HTERT RPE-1 (cell line): Measurements from ENCODE around the gene ALKBH3.

ENCODE experiments used
- in situ Hi-C: fragments of 300-500 bp; cut with MboI; formaldehyde crosslinking; loops from 4 replicates; pipeline ENCODE4 v1.14.3; 2020; ENCODE audit warnings: low sequenced_read_pairs

Gene ALKBH3

DNA sequence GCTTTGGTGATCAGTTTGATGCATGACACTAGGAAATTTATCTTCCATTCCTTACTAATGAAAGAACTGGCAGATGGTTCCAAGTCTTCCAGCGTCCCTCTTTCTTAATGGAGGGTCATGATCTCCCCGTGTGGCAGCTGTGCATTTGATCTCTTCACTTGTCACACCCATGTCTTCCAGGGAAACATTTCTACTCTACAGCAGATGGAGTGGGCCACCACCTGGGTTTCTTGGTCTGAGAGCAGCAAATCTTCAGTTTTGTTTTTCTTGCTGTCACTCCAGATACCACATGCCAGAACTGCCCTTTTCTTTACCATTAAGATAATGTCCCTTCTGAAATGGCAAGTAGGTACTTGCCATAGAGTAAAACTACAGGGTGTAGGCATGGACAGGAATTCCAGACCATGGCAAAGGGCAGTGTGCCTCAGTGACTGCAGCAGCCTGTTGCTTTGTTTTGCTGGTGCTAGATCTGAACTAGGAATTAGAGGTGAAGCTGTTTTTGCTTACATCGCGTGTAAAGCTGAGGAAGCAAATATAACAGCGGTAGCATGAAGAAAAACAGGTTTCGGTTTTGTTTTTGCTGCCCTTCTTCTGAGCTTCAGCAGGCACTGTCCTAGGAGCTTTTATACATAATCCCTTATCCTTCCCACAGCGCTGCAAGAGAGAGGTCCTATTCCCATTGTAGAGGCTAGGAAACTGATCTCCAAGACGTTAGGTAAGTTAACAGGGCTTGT lies 41.1 kb downstream of the ALKBH3 start:
- in situ Hi-C loops: no loop called here

GRCh38 chr11:43922295-43922648 lies 41.6 kb downstream of the ALKBH3 start:
- in situ Hi-C loops: no loop called here

- in situ Hi-C loops: no loop called here
These were observed 42.2 kb downstream of the ALKBH3 start for GRCh38 chr11:43922744-43923405.

DNA sequence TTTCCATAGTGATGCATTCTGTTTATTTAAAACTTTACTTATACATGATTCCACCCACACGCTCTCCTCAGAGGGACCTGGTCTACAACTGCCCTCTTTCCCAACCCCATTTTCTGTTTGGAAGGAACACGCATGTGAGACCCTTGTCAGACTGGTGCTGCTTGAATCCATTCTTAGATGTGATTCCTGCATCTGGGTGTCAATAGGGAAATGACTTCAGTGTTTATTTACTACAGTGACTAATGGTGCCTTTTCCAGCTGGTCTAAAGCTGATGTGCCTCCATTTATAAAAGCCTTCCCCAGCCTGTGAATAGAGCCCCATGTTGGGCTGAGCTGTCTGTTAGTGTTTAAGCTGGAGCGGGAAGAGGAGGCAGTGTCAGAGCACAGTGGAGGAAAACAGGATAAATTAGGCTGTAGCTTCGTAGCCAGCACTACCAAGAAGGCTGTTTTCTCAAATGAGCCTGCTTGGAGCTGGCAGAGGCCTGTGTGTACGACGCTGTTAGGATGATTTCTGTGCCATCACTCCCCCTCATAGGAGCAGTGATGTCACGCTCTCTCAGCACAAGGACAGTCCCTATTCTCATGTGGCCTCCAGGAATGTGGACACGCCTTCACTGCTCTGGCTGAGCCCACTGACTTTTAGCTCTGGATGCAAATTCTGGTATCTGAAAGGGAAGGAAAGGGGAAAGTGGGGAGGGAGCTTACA lies 42.9 kb downstream of the ALKBH3 start:
- in situ Hi-C loops: no loop called here

DNA sequence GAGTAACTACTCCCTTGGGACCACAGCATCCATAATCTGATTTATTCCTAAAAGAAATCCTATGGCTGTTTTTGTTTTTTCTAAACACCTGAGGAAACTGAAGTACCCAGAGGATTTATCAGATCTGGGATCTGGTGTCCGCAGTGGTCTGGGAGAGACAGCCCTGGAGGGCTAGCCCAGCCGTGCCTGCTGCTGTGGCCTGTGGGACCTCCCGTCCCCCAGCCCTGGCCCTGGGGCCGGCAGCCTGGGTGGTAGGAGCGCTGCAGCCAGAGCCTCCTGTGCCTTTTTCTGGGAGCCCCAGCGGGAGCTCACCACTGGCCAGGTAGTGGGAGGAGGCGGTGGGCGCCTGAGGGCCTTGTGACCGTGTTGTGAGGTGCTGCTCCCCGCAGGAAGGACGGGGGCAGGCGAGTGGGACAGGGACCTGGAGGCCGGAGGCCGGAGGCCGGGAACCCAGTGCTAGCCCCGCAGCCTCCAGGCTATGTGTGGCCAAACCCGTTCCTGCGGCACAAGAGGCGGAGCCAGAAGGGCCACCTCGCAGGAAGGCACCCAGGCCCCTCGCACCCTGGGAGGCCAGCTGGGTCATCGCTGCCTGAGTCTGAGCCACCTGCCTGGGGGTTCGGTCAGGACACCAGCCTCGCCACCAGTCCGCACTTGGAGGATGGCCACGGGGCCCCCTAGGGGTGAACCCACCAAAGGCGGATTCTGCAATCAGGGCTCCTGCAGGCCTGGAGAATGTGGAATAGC lies 43.7 kb downstream of the ALKBH3 start:
- in situ Hi-C loops: no loop called here

- in situ Hi-C loops: no loop called here
These were observed 44.7 kb downstream of the ALKBH3 start for GRCh38 chr11:43925063-43925931.

GRCh38 chr11:43925932-43926505 lies 45.4 kb downstream of the ALKBH3 start:
- in situ Hi-C loops: no loop called here

DNA sequence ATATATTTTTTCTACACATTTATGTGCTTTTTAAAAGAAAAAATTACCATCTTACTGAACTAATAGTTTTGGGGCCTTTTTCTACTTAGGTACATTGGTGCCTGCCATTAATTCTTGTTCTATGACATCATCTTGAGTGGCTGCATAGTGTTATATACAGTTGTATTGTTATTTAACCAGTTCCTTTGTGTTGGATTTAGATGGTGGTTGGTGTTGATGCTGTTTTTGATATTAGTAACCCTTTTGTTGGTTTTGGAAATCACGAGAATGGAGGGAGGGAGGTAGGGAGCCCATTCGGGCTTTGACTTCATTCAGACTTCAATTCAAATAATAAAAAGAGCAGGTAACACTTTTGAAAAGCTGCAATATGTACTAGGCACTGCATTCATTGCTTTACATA lies 46.4 kb downstream of the ALKBH3 start:
- in situ Hi-C loops: no loop called here

DNA sequence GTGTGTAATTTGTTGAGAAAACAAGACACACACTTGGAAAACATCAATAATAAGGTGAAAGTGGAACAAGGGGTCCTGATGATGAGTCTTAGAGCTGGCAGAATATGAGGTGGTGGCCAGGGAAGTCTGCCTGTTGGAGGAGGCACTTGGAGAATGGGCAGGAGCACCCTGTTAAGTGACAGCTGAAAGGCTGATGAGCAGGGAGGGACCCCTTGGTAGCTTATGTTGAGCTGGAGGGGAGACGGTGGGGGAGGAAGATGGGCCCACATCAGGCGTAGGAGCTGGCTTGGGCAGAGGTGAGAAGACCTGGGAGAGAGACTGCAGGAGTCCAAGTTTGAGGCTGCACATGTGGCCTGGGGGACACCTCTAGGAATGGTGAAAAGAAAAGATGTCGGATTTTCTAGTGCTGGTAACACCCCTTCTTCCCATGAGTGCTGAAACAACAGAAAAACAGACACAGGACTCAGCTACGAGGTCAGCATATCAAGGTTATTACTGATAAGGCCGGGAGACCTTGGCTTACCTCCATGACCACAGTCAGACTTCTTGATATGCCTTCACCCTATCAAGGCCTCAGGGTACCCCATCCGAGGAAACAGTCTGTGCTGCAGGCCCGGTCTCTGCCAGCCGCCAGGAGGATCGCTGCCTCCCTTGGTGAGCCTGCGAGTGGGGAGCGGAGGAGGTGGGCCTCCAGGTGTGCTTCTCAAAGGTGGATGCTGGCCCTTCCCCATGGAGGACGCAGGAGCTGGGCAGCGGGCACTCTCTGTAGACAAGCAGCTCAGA lies 47.5 kb downstream of the ALKBH3 start:
- in situ Hi-C loops: no loop called here

GRCh38 chr11:43928721-43929120 lies 48.1 kb downstream of the ALKBH3 start:
- in situ Hi-C loops: no loop called here

GRCh38 chr11:43930868-43931716 lies 50.5 kb downstream of the ALKBH3 start:
- in situ Hi-C loops: no loop called here

GRCh38 chr11:43931717-43932039 lies 51.0 kb downstream of the ALKBH3 start:
- in situ Hi-C loops: no loop called here

GRCh38 chr11:43933226-43933607 lies 52.6 kb downstream of the ALKBH3 start:
- in situ Hi-C loops: no loop called here

- in situ Hi-C loops: no loop called here
These were observed 53.2 kb downstream of the ALKBH3 start for GRCh38 chr11:43933608-43934551.

DNA sequence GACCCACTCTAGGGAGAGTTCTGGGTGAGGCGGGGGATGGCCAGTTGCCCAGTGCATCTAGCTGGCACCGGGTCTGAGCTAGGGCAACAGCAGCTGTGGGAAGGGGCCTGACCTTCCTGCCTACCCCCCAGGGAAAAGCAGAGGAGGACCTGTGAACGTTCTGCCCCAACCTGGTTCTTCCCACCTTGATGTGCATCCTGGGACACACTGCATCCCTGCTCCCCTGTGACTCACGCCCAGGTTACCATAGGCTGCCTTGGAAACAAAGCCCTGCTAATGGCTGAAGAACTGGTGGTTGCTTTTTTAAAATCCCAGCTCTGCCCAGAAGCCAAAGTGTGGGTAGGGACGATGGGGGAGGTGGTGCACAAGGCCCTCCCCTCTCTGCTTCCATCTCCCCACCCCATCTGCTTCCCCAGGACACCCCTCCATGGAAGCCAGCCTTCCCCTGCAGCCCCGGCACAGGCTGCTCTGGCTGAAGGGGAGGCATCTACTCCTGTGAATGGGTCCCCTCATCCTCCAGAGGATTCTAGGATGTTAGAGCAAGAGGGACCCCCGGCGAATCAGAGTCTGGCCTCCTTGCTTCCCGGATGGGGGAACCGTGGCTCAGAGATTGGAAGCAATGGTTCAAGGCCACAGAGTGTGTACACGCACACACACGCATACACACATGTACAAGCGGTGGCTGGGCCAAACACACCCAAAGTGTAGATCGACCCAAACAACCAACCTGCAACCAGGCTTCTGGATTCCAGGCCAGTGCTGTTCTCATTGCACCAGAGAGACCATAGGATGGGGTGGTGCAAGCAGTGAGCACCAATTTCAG lies 54.2 kb downstream of the ALKBH3 start:
- in situ Hi-C loops: no loop called here

DNA sequence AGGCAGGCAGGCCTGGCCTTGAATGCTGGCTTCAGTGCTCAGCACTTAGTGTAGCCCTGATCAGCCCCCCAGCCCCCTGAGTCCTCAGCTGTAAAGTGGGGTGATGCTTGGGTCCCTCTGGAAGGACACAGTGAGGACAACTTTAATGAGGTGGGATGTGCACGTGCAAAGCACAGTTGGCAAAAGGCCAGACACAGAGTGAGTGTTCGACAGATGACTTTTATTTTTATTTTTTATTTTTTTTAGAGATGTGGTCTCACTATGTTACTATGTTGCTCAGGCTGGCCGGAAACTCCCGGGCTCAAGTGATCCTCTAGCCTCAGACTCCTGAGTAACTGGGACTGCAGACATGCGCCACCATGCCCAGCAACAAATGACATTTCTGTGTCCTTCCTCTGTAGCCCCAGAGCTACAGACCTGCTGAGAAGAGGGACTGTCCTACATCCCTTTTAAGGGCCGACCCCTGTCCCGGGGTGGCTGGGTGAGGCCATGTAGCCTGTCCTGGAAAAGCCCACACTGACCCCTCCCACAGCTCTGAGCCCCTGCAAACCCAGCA lies 54.9 kb downstream of the ALKBH3 start:
- in situ Hi-C loops: no loop called here
